Activated T-helper 1 cell treated with anti-CD3 and anti-CD28 coated beads, Interleukin-12 subunit alpha, Interleukin-12 subunit beta, Interleukin-2, Interleukin-4 antibody, amounts not matched to agents 30 ng/mL and 10 ng/mL and 1 ng/mL, durations not matched to agents 14 hours and 24 hours and 36 hours (primary cell): ENCODE results near the gene PNRC1. TPM values are rescaled to one million over a fixed set of nuclear protein-coding genes. Genes with fewer than 3 reads are reported as not detected.
"Not testable (repeated sequence)": the region's sequence is repeated elsewhere in the genome, so short reads cannot be mapped to it uniquely, and the experiment has no call there.

Source experiments
- DNase-seq: peaks from one replicate; pipeline ENCODE4 v3.0.0; 2021; ENCODE audit warnings: low spot score
- H3K27ac Mint-ChIP-seq: one replicate; pipeline ENCODE4 v1.8.0; 2021; ENCODE audit warnings: mild to moderate bottlenecking, mixed read lengths
- H3K27me3 Mint-ChIP-seq: one replicate; pipeline ENCODE4 v1.8.0; 2022; ENCODE audit warnings: mild to moderate bottlenecking, moderate library complexity, mixed read lengths; ENCODE audit not compliant: insufficient read depth
- H3K36me3 Mint-ChIP-seq: one replicate; pipeline ENCODE4 v1.8.0; 2021; ENCODE audit warnings: low read depth, mixed read lengths
- H3K4me1 Mint-ChIP-seq: one replicate; pipeline ENCODE4 v1.8.0; 2021; ENCODE audit warnings: low read depth, mixed read lengths
- H3K4me3 Mint-ChIP-seq: one replicate; pipeline ENCODE4 v1.8.0; 2021; ENCODE audit warnings: mild to moderate bottlenecking, moderate library complexity, mixed read lengths
- H3K9me3 Mint-ChIP-seq: one replicate; pipeline ENCODE4 v1.8.0; 2021; ENCODE audit warnings: mixed read lengths
- intact Hi-C: fragments of 100-400 bp; cut with micrococcal nuclease; formaldehyde crosslinking; loops from one replicate; pipeline ENCODE4 v1.15.1; 2024
- total RNA-seq: library from RNA; stranded (reverse); gene quantifications from 2 replicates; pipeline ENCODE4 v1.2.3, GENCODE V29; 2022

The PNRC1 gene
- 45.6 and 47.6 TPM in 2 replicates for total RNA-seq

DNA sequence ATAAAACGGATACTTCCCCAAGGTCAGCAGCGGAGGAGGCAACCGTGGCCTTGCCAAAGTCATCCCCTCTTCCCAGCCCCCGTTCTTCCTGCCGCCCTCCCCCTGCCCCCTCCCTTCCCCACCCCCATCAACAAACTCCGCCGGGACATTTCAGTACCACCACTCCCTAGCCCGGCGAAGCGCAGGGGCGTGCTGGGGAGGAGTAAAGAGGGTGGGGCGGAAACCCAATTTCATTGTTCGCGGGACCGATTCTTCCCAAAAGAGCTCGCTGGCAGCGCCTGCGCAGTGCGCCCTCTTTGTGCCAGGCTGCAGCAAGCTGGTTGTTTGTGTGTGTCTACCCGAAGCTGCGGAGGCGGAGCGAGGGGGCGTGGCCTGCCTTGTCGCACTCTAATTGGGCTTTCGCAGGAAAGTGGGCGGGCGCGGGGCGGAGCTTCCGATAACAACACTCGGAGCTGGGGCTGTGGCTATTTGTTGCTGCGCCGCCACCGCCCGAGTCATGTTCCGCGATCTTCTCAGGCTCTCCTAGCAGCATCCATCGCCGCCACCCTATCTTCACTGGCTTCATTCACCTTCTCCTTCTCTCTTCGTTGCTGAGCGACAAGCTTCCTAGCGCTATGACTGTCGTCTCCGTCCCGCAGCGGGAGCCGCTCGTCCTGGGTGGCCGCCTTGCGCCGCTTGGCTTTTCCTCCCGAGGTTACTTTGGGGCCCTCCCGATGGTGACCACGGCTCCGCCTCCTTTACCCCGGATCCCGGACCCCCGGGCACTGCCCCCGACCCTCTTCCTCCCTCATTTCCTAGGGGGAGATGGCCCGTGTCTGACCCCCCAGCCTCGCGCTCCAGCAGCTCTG is at the start of gene PNRC1:
Gene PNRC1, plus strand, starts transcription at position 471 of the 848 bp plus-strand sequence. Its CDS starts 144 bp downstream, at position 615.
- H3K4me3 Mint-ChIP-seq, result peak within 1 kb of the TSS; percentile 95
- intact Hi-C loops, result loop anchor here (1.0 to 5.0 kb wide), 10 partner anchors 65 to 1926 kb away; partner anchors contain the start of genes AKIRIN2, LYRM2, MDN1 and RNGTT

DNA sequence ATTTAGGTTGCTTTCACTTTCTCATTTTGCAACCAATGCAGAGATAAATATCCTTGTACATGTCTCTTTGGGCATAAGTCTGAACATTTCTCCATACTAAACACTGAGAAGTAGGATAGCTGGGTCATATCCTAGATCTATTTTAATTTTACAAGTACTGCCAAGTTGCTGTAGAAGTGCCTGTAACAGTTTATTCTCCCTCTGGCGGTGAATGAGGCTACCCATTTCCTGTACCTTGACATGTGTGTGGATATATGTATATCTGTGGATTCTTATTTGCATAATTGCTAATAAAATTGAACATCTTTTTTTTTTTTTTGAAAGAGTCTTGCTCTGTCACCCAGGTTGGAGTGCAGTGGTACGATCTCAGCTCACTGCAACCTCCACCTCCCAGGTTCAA is 48.0 kb upstream of the PNRC1 start:
- peaks cover 9% of the 10 kb centered on the region for H3K9me3 Mint-ChIP-seq
- no peaks in the 10 kb centered on the region for H3K4me1 Mint-ChIP-seq
- H3K27me3 Mint-ChIP-seq, result peaks cover 6% of the 10 kb centered on the region
- H3K36me3 Mint-ChIP-seq, result no peaks in the 10 kb centered on the region
- no peak for DNase-seq
- H3K4me3 Mint-ChIP-seq, result no peak overlapping the region
- intact Hi-C loops, result no loop called here
- H3K27ac Mint-ChIP-seq, result no peak overlapping the region

More for the DNA sequence above, at the start of gene PNRC1:
- Mint-ChIP-seq H3K36me3 (peaks cover 25% of the 10 kb centered on the region), H3K27me3 (no peaks in the 10 kb centered on the region), H3K9me3 (no peaks in the 10 kb centered on the region), H3K27ac (peak within 1 kb of the TSS; percentile 98), H3K4me1 (peaks cover 39% of the 10 kb centered on the region)
- DNase-seq, result peak; percentile 99

DNA sequence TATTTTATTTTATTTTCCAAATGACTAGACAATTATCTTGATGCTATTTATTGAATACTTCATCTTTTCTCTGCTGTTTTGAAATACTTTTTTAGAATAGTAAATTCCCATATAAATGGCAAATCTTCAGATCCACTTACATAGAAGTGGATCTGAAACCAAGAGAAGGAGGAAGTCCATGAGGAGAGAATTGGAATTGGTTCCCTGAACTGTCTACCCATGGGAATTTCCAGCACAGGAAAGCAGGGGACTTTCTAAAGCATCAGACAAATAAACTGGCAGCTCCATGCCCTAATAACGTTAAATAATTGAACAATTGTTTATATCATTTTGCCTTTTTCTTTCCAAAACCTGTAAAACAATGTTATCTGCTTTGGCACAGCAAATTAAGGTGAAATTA is 47.1 kb upstream of the PNRC1 start:
- intact Hi-C loops, result no loop called here
- DNase-seq, result no peak
- H3K4me3 Mint-ChIP-seq, result no peak overlapping the region
- no peaks in the 10 kb centered on the region for H3K36me3 Mint-ChIP-seq
- H3K9me3 Mint-ChIP-seq, result peaks cover 17% of the 10 kb centered on the region
- H3K4me1 Mint-ChIP-seq, result no peaks in the 10 kb centered on the region
- peaks cover 4% of the 10 kb centered on the region for H3K27me3 Mint-ChIP-seq
- H3K27ac Mint-ChIP-seq, result no peak overlapping the region

DNA sequence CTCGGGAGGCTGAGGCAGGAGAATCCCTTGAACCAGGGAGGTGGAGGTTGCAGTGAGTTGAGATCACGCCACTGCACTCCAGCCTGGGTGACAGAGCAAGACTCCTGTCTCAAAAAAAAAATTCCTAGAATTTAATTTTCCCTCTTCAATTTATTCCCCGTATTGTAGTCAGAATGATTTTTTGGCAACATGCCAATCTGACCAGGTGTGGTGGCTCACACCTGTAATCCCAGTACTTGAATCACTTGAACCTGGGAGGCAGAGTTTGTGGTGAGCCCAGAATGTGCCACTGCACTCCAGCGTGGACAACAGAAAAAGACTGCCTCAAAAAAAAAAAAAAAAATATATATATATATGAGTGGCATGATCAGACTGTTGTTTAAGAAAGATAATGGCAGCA is 46.4 kb upstream of the PNRC1 start:
- DNase-seq, H3K27ac Mint-ChIP-seq, H3K4me3 Mint-ChIP-seq, H3K27me3 Mint-ChIP-seq, intact Hi-C loops, H3K36me3 Mint-ChIP-seq, H3K4me1 Mint-ChIP-seq: not testable (repeated sequence)
- H3K9me3 Mint-ChIP-seq, result peaks cover 23% of the 10 kb centered on the region

DNA sequence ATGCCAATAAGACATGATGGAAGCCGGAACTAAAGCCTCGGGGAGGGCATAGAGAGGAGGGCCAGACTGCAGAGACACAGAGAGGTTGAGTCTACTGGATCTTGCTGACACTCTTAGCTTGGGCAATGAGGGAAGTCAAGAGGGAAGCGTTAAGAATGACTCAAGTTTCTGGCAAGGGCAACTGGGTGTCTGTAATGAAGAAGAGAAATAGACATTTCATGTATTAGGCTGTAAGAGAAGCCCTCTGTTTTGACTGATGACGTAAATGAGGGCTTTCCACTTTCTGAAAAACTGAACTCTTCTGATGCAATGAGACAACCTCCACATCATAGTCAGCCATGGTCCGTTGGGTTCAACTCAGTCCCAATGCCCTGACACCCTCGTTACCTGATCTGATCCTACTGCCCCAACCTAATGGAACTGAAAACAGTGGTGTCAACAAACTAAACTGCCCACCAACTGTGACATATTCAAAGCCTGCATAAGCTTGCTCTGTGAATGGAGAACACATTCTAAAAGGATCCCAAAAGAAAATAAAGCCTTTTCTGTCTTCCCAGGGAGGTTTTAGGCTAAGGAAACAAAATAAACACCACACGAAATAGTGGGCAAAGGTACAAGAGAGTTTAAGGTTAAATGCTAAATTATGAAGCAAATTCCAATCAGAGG is 45.8 kb upstream of the PNRC1 start:
- H3K27ac Mint-ChIP-seq, result no peak overlapping the region
- intact Hi-C loops, result no loop called here

DNA sequence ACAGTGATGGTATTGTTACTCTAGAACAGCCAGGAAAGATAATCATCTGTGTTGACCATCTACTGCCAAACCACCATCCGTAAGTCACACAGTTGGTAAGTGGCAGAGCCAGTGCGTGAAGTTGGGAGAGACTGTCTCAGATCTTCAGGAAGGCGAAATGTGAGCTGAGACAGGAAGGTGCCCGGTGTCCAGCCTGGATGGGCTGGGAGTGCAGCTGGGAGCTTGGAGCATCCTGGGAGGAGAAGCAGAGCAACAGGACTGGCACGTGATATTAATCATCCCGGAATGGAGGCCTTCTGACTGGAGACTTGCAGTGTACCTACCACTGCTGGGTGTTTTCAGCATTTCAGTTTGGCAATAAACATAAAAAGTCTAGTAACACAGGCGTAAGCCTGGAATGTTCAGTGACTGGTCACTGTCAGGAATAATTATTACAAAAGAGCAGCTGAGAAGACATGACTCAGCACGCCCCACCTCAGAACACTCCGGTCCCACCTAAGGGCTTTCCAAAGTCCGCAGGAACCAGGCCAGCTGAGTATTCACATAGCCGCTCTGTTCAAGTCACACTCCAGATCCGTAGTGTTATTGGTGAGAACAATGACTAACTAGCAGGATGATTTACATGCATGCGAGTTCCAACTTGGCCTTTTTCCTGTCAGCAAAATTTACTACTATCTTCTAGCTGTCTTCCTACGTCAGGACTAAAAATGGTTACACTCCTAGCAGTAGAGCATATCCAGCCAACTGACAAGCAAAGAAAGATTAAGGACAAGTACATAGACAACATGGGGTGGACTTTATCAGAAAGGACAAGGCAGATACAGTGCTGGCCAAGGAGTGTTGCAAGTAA is 45.1 kb upstream of the PNRC1 start:
- DNase-seq, result no peak
- peaks cover 4% of the 10 kb centered on the region for H3K27me3 Mint-ChIP-seq
- peaks cover 35% of the 10 kb centered on the region for H3K9me3 Mint-ChIP-seq
- H3K4me1 Mint-ChIP-seq, result no peaks in the 10 kb centered on the region
- no peak overlapping the region for H3K27ac Mint-ChIP-seq
- no peaks in the 10 kb centered on the region for H3K36me3 Mint-ChIP-seq
- H3K4me3 Mint-ChIP-seq, result no peak overlapping the region
- intact Hi-C loops, result no loop called here

More for the DNA sequence above, 45.8 kb upstream of the PNRC1 start:
- Mint-ChIP-seq H3K27me3 (peaks cover 4% of the 10 kb centered on the region), H3K9me3 (peaks cover 29% of the 10 kb centered on the region), H3K4me1 (no peaks in the 10 kb centered on the region), H3K4me3 (no peak overlapping the region), H3K36me3 (no peaks in the 10 kb centered on the region)
- no peak for DNase-seq

DNA sequence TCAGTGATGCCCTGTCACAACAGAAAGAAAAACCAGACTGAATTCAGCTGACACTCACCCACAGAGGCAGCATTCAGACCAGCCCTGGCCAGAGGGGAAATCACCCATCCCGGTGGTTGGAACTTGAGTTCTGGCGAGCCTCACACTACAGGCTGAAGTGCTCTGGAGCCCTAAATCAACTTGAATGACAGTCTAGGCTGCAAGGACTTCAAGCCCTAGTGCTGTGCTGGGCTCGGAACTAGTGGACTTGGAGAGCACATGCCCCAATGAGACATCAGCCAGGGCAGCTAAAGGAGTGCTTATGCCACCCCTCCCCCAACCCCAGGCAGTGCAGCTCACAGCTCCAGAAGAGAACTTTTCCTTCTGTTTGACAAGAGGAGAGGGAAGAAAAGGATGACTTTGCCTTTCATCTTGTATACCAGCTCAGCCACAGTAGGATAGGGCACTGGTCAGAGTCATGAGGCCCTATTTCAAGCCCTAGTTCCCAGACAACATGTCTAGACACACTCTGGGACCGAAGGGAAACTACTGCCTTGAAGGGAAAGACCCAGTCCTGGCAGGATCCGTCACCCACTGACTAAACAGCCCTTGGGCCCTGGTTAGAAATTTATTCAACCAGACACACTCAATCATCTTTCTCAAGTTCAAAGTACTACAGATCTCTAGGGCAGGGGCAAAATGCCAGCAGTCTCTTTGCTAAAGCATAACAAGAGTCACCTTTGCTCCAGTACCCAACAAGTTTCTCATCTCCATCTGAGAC is 43.2 kb upstream of the PNRC1 start:
- Mint-ChIP-seq H3K4me1 (no peaks in the 10 kb centered on the region), H3K36me3 (no peaks in the 10 kb centered on the region), H3K9me3 (peaks cover 39% of the 10 kb centered on the region), H3K4me3 (no peak overlapping the region), H3K27ac (no peak overlapping the region), H3K27me3 (peaks cover 4% of the 10 kb centered on the region)
- intact Hi-C loops, result no loop called here
- no peak for DNase-seq

DNA sequence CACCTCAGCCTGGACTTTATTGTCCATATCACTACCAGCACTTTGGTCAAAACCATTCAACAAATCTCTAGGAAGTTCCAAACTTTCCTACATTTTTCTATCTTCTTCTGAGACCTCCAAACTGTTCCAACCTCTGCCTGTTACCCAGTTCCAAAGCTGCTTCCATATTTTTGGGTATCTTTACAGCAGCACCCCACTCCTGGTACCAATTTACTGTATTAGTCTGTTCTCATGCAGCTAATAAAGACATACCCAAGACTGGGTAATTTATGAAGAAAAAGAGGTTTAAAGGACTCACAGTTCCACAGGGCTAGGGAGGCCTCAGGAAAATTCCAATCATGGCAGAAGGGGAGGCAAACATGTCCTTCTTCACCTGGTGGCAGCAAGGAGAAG is 42.7 kb upstream of the PNRC1 start:
- H3K4me1 Mint-ChIP-seq, H3K27me3 Mint-ChIP-seq, H3K4me3 Mint-ChIP-seq, H3K36me3 Mint-ChIP-seq, intact Hi-C loops, H3K27ac Mint-ChIP-seq, DNase-seq: not testable (repeated sequence)
- peaks cover 39% of the 10 kb centered on the region for H3K9me3 Mint-ChIP-seq

DNA sequence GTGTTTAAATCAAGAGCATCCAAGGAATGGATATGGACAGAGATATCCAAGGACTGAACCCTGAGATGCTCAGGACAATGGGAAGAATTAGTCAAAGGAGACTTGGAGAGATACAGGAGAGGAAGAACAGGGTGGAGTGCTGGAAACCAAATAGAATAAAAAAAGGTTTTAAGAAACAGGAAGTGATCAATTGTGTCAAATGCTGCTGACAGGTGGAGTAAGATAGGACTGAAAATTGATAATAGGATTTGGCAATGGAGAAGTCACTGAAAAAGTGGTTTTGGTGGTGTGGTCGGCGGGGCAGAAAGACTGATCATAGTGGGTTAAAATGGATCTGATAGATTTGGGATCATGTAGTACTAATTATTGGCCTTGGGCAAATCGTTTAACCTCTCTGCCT is 37.9 kb upstream of the PNRC1 start:
- intact Hi-C loops, result no loop called here
- no peak for DNase-seq
- peaks cover 29% of the 10 kb centered on the region for H3K9me3 Mint-ChIP-seq
- peaks cover 2% of the 10 kb centered on the region for H3K27me3 Mint-ChIP-seq
- no peak overlapping the region for H3K4me3 Mint-ChIP-seq
- H3K36me3 Mint-ChIP-seq, result no peaks in the 10 kb centered on the region
- no peak overlapping the region for H3K27ac Mint-ChIP-seq
- H3K4me1 Mint-ChIP-seq, result peaks cover 6% of the 10 kb centered on the region

DNA sequence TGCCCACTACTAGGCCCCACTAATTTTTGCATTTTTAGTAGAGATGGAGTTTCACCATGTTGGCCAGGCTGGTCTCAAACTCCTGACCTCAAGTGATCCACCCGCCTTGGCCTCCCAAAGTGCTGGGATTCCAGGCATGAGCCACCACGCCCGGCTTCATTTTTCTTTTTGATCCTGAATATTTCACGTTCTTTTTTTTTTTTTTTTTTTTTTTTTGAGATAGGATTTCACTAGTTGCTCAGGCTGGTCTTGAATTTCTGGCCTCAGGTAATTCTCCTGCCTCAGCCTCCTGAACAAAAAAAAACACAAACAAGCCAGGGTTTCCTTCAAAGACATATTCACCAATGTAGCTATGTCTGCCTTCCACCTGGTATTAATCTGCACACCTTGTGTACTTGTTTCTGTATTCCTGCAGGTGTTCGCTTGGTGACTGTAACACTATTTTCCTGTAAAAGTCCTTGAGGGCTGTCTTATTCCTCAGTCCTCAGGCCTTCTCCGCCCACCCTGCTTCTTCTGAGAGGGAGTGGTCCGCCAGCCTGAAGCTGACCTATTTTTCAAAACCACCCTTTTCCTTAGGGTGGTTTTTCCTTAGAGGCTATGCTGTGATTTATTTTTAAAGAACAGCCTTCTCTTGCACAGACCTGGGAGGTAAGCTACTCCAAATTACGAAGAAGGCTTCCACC is 36.1 kb upstream of the PNRC1 start:
- Mint-ChIP-seq H3K9me3 (peaks cover 12% of the 10 kb centered on the region), H3K4me1 (peaks cover 6% of the 10 kb centered on the region), H3K27me3 (peaks cover 2% of the 10 kb centered on the region), H3K27ac (no peak overlapping the region), H3K36me3 (no peaks in the 10 kb centered on the region), H3K4me3 (no peak overlapping the region)
- intact Hi-C loops, result no loop called here
- DNase-seq, result no peak

DNA sequence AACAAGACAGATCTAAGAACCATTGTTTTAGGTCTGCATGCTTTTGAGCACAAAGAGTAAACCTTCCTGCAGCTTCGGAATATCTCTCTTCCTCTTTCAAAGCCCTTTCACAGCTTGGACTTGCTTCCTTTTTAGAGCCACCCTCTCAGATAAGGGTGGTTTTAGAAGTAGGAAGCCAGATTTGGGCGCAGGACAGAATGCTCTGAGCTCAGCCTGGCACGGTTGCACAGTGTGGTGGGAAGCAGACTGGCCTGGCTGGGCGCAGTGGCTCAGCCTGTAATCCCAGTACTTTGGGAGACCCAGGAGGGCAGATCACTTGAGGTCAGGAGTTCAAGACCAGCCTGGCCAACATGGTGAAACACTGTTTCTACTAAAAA is 35.6 kb upstream of the PNRC1 start:
- Mint-ChIP-seq H3K36me3 (no peaks in the 10 kb centered on the region), H3K4me1 (peaks cover 6% of the 10 kb centered on the region), H3K9me3 (peaks cover 8% of the 10 kb centered on the region), H3K4me3 (no peak overlapping the region), H3K27me3 (peaks cover 2% of the 10 kb centered on the region), H3K27ac (no peak overlapping the region)
- no peak for DNase-seq
- intact Hi-C loops, result no loop called here

DNA sequence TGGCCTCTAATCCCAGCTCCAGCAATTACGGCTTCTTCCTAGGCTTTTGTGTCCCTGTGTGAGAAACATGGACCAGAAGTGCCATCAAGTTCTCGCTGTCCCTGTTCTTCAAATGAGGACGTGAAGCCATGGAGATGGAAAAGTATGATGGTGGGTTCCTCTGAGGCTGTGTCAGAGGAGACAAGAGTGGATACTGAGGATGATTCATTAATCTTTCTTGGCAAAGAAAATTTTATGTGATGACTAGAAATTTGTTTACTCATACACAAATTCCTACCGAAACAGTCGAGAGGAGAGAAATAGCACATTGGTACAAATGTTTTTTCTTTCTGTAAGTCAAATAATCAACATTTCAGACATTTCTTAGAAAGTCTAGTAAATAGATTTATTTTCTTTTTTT is 35.0 kb upstream of the PNRC1 start:
- Mint-ChIP-seq H3K9me3 (peaks cover 4% of the 10 kb centered on the region), H3K27ac (no peak overlapping the region), H3K27me3 (peaks cover 2% of the 10 kb centered on the region), H3K36me3 (no peaks in the 10 kb centered on the region), H3K4me1 (peaks cover 6% of the 10 kb centered on the region), H3K4me3 (no peak overlapping the region)
- intact Hi-C loops, result no loop called here
- DNase-seq, result no peak
